NCI-H345 treated with DMSO at 0.1 percent for 48 hours (cell line): ENCODE measurements around the gene AK4.

ENCODE experiments used
- DNase-seq: peaks from one replicate; lab custom pipeline; 2025; ENCODE audit not compliant: unreplicated experiment; lab: John Stamatoyannopoulos, UW

AK4 gene

DNA sequence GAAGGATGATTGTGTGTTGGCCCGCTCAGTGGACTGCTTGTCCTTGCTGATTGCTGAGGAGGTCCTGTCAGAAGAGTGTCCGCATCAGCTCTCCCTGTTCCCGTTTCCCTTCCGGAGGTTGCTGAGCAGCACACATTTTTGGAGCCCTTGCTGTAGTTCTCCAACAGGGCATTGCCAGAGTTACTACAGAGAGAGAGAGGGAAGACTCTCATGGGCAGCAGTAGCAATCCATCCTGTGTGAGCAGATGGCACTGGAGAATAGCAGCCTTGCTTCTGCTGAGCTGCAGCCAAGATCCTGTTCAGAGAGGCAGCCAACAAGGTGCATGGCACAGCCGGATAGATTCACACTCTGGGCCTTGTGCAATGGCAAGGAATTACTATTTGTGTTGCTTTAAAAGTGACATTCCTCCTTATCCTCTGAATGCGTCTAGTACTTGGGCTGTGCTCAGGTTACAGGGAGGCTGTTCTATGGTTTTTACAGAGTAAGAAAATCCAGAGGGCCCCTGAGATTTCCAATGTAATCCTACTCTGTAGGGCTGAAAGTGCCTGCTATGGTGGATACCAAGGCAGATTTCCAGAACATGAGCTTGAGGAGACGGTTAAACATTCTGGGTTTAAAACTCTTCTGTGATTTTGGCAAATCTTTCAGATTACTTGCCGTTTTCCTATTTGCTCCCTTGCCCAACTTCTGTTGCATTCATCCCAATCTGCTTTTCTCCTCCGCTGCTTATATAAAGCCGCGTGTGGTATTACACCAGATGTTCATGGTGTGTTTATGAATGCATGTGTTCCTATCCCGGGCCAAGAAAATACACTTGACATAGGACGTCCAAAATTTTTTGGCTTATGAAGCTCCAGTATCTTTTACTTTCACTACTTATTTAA, 27.4 kb downstream of the AK4 start:
- no peak for DNase-seq

DNA sequence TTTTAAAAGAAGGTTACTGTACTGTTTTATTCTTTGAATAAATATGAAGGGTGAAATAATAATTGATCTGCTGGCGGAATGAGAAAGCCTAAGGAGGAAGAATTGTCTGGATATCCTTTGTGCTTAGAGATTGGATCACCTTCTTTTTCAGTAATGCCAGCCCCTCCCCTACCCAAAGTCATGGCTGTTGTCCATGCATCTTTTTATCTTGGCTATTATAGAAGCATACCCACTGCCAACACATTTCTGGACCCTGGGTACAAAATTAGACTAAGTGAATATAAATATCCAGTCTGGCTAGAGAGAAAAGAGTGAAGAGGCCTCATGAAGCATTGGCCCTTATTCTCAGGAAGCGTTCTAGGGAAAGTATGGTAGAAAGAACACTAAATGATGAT, 28.1 kb downstream of the AK4 start:
- no peak for DNase-seq

DNA sequence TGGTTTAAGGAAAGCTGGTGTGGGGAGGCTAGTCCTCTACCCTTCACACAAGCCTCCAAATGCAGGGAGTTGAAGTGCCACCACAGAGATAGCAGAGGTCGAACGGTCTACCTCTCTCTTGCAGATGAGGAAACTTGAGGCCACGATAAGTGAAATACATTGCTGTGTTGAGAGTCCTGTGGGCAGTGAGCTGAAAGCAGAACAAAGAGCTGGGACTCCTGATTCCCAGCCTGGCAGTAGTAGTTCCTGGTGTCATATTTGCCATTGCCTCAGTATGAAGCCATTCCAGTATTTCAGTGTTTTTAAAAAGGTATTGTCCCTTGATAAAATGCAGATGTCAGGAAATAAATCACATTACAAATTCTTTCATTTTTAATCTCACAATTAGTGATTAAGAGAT, 28.6 kb downstream of the AK4 start:
- DNase-seq = no peak

DNA sequence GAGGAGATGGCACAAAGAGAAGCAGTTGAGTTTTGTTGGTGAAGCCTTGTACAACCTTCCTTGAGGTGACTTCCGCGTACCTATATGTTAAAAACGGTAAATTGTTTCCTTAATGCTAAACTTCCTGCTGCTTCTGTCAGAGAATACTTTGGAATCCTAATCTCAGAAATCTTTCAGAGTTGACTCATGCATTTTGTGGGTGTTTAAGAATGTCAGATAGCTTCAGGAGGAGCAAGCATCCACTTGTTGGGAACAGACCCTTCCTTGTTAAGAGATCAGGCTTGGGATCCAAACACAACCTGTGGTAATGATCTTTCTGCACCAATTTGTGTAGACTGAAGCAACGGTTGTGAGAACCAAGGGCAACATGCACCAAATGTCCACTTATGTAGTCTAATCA, 29.5 kb downstream of the AK4 start:
- no peak for DNase-seq

DNA sequence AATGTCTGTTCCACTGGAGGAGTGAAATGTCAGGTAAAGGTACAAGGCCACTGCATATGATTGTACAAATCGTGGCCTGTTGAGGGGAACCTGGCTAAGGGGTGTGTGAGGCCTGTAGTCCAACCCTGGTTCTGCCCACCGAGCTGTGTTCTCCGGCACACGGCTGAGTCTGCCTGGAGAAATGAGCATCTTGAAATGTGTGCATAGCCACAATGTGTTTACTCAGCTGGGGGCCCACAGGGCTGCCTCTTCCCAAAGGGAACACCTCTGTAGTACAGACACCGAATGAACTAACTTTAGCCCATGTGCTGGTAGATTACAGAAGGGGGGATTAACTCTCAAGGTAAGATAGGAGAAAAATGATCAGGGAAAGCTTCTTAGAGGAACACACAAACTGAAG, 30.2 kb downstream of the AK4 start:
- DNase-seq = no peak

DNA sequence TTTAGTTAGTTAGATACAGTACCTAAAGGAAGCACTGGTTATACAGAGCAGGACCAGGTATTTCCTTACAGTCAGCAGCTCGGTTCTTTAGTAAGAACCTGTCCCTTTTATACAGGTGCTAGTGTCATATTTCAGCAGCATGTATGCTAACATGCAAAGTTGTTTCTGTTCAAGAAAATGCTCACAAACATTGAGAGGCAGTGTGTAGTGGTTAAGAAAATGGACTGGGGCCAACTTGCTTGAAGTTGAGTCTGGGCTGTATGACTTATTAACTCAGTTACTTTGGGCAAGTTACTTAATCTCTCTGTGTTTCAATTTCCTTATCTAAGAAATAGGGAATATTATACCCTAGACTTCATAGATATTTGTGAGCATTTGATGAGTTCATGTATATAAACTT, 31.1 kb downstream of the AK4 start:
- no peak for DNase-seq

DNA sequence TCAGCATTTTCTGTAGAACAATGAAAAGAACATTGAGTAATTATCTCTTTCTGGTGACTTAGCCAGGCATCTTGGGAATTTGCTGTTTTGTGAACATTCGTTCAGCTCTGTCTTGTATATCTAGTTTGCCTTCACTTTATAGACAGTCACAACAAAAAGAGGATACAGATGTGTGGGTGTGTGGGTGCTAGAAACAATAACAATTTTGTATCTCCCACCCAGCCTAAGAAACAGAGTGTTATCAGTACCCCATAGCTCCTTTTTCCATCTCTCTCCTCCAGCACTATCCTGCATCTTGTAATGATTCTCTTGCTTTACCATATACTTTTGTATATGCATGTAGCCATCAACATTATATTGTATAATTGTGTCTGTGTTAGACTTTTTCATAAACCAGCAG, 33.0 kb downstream of the AK4 start:
- DNase-seq = no peak

DNA sequence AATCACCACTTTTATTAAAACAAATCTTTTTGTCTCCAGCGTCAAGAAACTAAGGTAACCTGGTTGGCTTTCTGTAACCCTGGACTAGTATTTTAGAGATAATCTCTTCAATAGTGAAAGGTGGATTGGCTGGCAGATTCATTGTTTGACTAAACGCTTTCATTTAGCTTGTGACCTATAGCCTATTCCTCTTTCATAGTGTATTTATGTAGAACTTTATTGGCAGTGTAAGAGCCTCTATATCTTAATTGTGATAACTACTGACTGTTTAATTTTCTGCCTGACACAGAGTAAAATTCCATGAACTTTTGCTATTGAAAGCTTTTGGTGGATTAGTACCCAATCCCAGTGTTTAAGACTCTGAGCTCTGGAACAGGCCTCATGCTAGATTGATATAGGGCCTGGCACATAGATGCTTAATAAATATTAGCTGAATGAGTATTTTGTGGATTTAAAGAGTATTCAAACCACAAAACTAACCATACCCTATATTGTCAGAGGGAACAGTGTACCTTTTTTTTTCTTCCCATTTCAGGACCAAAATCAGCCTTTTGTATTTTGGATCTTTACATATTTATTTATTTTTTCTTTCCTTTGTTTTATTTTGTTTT, 34.8 kb downstream of the AK4 start:
- DNase-seq = no peak

DNA sequence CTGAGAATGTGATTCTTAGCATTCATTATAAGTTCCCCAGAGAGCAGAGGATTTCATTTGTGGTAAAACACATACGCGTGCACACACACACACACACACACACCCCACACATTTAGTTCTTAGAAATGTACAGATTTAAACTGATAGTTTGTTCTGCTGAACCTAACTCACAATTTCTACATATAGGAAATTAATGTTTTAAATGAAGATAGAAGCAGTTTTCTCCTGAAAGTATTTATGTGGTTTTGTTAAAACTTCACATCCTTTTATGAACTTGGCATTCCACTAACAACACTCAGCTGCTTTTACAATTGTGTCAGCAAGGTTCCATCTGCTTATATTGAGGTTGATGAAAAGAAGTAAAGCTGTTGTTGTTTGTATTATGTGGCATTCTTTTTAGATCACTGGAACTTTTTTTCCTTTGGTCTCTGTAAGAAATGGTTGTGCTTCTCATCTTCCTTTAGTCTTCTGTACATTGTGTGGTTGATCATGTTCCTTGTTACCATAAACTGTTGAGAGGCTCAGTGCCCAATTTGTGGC, 41.6 kb downstream of the AK4 start:
- DNase-seq = no peak

DNA sequence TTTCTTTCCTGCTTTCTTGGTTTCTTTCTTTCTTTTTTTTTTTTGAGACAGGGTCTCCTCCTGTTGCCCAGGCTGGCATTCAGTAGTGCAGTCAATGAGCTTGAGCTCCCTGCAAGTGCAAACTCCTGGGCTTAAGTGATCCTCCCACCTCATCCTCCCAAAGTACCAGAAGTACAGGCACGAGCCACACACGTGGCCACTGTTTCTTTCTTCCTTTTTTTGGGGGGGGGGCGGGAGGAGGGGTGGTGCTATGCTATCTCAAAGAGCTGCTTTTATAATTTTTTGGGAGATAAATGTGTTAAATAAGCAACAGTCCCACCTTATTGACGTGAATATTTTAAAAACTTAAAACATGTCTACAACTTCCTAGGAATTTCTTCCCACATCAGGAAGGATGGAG, 42.2 kb downstream of the AK4 start:
- no peak for DNase-seq

DNA sequence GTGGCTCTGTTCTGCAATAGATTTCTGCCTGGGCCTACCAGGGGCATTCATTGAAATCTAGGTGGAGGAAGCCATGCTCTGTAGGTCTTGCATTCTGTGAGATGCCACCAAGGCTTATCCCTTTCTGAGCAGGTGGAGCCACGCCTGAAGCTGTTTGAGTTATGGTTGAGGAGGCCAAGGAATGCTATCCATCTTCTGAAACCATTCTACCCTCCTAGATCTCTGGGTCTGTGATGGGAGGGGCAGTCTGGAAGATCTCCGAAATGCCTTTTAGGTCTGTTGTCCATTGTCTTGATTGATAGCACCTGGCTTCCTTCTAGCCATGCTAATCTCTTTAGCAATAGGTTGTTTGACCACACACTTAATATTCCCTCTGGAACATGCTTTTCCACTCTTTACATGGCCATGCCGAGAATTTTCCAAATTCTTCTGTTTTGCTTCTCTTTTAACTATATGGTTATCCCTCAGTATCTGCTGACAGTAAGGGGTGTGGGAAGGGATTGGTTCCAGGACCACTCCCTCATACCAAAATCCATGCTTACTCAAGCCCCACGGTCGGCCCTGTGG, 45.2 kb downstream of the AK4 start:
- DNase-seq = no peak

DNA sequence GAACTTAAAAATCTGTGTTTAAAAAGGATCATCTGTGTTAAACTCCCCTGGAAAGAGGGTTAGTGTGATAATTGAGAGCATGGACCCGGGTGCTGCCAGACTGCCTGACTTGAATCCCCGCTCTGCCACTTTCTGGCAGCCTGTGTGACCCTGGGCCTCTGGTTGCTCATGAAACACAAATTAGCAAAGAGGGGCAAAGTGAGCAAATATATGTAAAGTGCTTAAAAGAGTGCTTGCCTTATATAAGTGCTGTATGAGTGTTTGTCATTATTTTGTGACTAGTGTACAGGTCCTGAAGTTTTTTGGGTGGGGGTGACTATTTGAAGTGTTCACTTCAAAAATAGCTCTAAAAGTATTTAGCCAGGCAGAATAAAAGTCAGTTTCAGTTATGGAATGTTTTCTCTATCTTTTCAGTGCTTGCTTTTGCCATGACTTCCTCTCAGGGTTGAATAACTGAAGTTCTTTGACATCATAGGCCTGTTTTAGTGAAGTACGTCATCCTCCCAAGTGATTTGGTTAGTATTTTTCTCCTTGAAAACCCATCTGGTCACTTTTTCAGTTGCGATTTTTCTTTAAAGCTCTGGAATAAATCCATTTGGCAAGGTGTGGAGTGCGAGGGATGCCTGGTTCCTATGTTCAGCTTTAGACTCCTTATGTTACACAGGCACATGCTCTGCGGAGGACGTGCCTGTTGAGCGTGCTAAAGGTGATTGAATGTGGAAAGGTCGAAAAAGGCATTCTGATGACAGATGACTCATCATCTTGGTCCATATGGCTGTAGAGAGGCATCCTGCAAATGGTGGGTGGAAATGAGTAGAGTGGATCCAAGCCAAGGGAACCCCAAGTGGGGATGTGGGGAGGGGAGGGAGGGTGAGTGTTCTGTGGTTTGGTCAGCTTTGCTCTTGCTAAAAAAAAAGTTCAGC, 47.8 kb downstream of the AK4 start:
- DNase-seq = no peak

DNA sequence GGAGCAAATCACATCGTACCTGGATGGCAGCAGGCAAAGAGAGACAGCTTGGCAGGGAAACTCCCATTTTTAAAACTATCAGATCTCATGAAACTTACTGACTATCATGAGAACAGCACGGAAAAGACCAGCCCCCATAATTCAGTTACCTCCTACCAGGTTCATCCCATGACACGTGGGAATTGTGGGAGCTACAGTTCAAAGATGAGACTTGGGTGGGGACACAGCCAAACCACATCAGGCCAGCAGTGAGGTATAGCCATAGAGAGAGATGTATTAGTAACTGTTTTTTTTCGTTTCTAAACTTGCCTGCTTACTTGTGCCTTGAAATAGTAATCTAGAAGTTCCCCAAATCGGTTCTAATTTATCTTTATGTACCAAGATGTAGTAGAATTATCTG, 48.9 kb downstream of the AK4 start:
- DNase-seq = no peak

DNA sequence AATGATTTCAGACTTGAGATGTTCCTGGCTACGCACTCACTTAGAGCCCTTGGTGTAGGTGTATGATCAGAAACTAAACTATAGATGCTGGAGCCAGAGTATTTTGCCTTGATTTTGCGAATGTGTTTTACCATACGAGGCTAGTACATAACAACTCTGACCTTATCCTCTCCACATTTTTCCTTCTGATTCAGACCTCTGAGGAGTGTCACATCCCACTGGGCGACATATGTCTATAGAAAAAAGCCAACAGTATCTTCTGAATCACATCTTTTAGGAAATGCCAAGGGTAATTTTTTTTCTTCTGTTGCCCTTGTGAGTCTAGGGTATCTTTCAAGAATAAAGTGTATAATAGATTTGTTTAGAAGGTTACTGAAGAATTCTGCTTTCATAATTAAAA, 49.6 kb downstream of the AK4 start:
- DNase-seq = no peak

DNA sequence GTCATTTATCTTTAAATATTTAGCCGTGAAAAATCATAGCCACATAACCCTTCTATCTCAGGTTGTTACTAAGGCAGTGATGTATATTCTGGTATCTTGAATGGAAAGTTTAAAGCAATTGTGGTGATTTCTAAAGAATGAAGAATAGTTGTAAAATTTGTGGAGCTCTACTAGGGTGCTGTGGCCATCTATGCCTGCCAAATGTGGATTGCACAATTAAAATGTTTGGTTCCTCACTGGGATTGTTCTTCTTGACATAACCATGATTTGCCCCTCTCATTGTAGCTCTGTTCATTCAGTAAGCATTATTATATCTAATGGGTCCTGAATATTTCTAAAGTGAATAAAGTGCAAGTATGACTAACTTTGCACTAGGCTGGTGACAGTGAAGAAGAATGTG, 50.1 kb downstream of the AK4 start:
- no peak for DNase-seq

DNA sequence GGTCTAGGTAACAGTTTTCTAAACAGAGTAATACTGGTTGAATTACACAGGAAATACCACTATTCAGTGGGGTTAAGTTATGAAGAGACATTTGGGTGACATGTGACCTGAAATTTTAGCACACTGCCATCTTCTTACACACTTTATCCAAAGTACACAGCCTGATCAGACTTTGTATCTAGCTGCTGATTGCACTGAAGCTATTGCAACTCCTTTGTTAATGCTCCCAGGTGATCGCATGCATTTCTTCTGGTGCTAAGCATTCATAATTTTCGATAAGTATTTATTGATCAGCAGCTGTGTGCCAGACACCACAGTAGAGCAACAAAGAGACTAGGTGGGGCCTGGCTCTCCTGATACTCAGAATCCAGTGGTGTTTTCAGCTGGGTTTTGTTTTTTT, 52.4 kb downstream of the AK4 start:
- DNase-seq = no peak

DNA sequence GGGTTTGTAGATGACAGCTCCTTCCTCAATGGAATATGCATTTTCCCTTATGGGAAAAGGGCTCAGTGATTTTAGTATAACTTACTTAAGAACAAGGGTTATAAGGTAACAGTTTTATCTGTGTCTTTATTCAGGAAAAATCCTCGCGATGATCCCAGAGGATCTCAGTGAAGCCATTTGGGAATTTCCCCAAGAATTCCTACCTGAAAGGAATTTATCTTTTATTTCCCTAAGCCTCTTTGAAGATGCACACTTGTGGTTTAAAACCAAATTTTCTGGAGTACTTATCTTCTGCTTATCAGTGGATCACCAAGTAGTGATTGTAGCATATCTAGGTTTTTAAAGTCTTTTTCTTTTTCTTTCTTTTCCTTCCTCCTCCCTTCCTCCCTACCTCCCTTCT, 58.8 kb downstream of the AK4 start:
- no peak for DNase-seq

DNA sequence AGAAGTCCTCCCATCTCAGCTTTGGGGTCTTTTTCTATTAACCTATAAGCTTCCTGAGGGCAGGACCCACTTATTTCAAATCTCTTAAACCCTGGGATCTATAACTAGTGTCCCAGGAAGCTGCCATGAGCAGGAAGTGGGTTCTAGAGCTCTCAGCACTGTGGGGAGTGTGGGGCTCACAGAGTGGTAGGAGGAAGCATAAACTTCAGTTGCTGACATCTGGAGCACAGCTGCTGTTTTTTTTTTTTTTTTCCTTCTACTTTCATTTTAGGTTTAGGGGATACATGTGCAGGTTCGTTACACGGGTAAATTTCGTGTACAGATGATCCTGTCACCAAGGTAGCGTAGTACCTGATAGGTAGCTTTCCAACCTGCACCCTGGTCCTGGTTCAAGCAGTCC, 59.3 kb downstream of the AK4 start:
- no peak for DNase-seq

DNA sequence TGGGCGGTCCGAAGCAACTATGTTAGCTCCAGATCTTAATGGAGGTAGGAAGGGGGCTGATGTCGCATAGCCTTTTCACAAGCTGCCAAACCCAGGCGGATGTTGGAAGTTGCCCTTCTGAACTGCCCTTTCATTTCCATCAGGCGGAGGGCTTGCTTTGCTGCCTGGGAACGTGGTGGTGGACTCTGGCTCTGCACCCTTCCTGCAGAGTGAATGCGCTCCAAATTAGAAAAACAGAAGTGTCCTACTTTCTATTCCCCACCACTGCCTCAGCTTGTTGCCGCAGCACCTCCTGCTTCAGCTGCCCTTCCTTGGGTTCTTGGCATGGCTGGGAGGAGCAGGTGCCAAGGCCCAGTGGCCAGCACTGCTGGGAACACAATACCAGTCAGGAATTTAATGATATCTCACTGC, 60.6 kb downstream of the AK4 start:
- no peak for DNase-seq

DNA sequence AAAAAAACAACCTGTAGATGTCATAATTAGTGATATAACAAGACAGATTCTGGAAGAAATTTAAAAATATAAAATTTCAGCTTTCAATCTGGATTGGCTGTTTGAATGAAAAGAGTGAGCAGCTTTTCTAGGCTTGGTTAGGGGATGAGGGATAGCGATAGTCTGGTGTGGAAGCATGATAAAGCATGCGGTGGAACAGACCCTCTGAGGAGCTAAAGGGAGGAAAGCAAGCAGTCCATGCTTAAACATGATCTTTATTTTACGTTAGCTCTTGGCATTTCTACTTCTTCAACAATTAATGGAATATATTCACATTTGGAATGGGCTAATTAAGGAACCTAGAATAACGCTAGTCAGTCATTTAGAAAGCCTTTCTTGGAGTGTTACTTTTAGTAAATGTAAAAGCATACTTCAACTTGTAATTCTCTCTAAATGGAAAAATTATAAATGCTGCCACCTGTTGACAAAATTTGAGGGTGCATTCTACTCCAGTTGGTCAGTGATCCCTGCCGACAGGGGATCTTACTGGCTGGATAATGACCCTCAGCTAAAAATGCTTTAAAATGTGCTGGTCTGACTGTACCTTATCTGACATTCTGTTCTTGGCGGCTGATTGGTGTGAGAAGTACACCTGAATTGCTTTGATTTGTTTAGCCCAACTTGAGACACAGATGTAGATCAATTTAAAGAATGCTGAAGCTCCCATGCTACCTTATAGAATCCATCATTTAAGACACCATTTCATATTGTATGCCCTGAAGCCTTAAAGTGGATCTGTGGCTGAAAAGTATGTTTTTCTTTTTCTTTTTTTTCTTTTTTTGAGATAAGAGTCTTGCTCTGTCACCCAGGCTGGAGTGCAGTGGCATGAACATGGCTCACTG, 61.2 kb downstream of the AK4 start:
- no peak for DNase-seq
